VCaP (cell line): ENCODE data around the gene SLC35B2.
A peak's percentile ranks its signal among the peaks of the same experiment; 100 is the strongest.

Source experiments
- H3K27ac ChIP-seq: fragments of 450-650 bp; 2 replicates; pipeline ENCODE4 v1.5.1; 2017
- CTCF ChIP-seq: fragments of 450-650 bp; conservative IDR thresholded peaks from 2 replicates; pipeline ENCODE4 v1.5.1; 2017; ENCODE audit warnings: mild to moderate bottlenecking, moderate library complexity

The SLC35B2 gene

GRCh38 chr6:44224029-44224964 is 33.0 kb downstream of the SLC35B2 start:
- H3K27ac ChIP-seq, result peak overlapping the region; percentile 81
- TF ChIP-seq CTCF, result peak; percentile 15; the same call in 1 of the 2 replicates

- peak; percentile 57 for TF ChIP-seq CTCF
- peak within 1 kb of the TSS; percentile 81 for H3K27ac ChIP-seq
Observed at GRCh38 chr6:44223319-44224028, 33.9 kb downstream of the SLC35B2 start, which contains the start of gene SLC29A1. Gene SLC29A1, plus strand, starts transcription at chr6:44223595. Its CDS starts 3,719 bp downstream, at chr6:44227314.

- H3K27ac ChIP-seq, result peak overlapping the region; percentile 81
- no peak for TF ChIP-seq CTCF
Observed at GRCh38 chr6:44222486-44223318, 34.6 kb downstream of the SLC35B2 start.

GRCh38 chr6:44221961-44222335 is 35.4 kb downstream of the SLC35B2 start:
- no peak for TF ChIP-seq CTCF
- peak overlapping the region; percentile 78 for H3K27ac ChIP-seq

- peak overlapping the region; percentile 78 for H3K27ac ChIP-seq
- peak; percentile 62 for TF ChIP-seq CTCF
Observed at GRCh38 chr6:44221291-44221960, 35.9 kb downstream of the SLC35B2 start.

GRCh38 chr6:44220913-44221290 is 36.4 kb downstream of the SLC35B2 start:
- TF ChIP-seq CTCF, result no peak

More at GRCh38 chr6:44220913-44221290, 36.4 kb downstream of the SLC35B2 start:
- H3K27ac ChIP-seq, result peak overlapping the region; percentile 78
